GM23248 (cell line): ENCODE measurements around the gene CACNB4.

ENCODE experiments used
- EZH2 ChIP-seq: fragments of 200-600 bp; sonication (generic); IDR thresholded peaks from 2 replicates; pipeline ENCODE4 v1.6.1; 2018; ENCODE audit warnings: antibody characterized with exemption, mild to moderate bottlenecking; ENCODE audit not compliant: insufficient read depth, poor library complexity, severe bottlenecking
- EZH2phosphoT487 ChIP-seq: fragments of 200-600 bp; sonication (generic); IDR thresholded peaks from 2 replicates; pipeline ENCODE4 v1.6.1; 2018; ENCODE audit warnings: antibody characterized with exemption, moderate library complexity, mild to moderate bottlenecking, low read depth; ENCODE audit not compliant: insufficient read depth

DNA sequence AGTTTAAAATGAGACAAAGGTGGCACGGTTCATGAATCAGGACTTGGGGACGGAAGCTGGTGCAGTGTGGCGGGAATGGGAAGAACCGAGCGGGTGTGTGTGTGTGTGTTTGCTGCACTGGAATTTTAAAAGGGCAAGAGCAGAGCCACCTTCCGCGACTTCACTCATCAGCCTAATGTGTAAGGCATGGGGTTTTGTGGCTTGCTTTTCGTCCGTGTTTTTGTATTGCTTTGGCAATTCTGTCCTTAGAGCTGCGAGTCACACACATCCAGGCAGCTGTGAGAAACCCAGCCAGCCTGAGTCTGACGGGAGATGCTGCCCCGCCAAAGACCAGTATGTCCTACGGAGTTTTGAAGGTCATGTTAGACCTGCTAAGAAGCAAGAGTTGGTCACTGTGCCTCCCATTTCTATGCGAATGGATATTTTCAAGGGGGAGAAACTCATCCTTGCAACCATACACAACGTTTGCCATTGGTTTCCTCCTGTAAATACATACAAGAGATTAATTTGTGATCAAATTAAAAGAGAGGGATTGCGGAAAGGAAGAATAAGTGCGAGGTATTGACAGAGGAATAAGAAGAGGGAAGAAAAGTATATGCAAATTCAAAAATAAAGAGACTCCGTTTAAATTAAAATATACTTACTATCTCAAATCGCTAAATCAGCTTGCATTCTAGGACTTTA is 665 bp upstream of the CACNB4 start:
- TF ChIP-seq EZH2phosphoT487 (0 out of 2 replicates have a peak, but pooled peaks have one; percentile 34), EZH2 (peak; percentile 99)
